ENCODE measurements around the gene UNC13B. TPM values are rescaled to one million over a fixed set of nuclear protein-coding genes. Genes with fewer than 3 reads are reported as not detected.

Gene UNC13B
- total RNA-seq, 2 donors from 2014 or later, result 12.9 to 14.6 TPM

DNA sequence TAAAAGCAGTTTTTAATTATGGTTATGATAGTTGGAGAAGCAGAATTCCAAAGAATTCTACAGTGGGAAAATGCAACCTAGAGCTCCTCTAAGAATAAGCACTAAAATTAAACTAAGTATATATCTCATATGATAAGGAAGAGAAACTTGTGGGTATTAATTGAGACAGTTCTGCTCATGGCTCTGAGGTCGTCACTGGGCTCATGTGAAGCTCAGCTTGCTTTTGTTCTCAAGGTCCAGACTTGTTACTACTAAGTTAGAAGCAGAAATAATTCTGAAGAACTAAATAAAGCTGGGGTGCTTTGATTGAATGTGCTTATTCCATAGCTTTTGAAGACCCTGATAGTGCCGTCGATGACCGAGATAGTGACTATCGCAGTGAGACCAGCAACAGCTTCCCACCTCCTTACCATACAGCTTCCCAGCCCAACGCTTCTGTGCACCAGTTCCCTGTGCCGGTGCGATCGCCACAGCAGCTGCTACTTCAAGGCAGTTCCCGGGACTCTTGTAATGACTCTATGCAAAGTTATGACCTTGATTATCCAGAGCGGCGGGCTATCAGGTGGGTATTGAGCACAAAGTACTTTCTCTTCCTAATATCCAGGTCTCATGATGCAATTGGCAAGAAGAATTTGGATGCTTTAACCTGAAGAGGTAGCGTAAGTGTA, 133.7 kb downstream of the UNC13B start:
- H3K27ac ChIP-seq, result no peak overlapping the region
- no peak overlapping the region for H3K4me3 ChIP-seq
- DNase-seq (ENCODE audit: low spot score), result no peak
- TF ChIP-seq, protein P1, sequence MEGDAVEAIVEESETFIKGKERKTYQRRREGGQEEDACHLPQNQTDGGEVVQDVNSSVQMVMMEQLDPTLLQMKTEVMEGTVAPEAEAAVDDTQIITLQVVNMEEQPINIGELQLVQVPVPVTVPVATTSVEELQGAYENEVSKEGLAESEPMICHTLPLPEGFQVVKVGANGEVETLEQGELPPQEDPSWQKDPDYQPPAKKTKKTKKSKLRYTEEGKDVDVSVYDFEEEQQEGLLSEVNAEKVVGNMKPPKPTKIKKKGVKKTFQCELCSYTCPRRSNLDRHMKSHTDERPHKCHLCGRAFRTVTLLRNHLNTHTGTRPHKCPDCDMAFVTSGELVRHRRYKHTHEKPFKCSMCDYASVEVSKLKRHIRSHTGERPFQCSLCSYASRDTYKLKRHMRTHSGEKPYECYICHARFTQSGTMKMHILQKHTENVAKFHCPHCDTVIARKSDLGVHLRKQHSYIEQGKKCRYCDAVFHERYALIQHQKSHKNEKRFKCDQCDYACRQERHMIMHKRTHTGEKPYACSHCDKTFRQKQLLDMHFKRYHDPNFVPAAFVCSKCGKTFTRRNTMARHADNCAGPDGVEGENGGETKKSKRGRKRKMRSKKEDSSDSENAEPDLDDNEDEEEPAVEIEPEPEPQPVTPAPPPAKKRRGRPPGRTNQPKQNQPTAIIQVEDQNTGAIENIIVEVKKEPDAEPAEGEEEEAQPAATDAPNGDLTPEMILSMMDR (IDR thresholded peaks at IDR 0.05), result no peak
- H3K36me3 ChIP-seq, result peaks cover 4% of the 10 kb centered on the region
- H3K9me3 ChIP-seq, result no peaks in the 10 kb centered on the region
- H3K27me3 ChIP-seq, result no peaks in the 10 kb centered on the region
- no peaks in the 10 kb centered on the region for H3K4me1 ChIP-seq

DNA sequence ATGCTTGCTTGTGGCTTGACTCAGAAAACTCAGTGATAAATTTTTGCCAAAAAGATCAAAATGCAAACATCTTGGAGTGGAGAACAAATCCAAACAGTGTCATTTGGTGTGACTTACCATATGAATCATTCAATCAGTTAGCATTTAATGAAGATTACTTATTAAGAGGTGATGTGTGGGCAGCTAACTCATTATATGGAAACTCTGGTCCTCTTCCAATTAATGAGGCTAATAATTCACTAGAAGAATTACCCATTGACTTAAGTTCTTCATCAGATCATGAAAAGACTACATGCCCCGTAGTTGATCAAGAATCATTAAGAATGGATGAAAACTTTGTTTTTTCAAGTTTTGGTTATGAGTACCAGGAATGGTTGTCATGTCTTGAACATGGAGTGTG, 141.8 kb downstream of the UNC13B start:
- DNase-seq (ENCODE audit: low spot score), result no peak
- H3K4me3 ChIP-seq, result no peak overlapping the region
- TF ChIP-seq, protein P1 (IDR thresholded peaks at IDR 0.05), result no peak
- no peaks in the 10 kb centered on the region for H3K27me3 ChIP-seq
- no peak overlapping the region for H3K27ac ChIP-seq
- no peaks in the 10 kb centered on the region for H3K4me1 ChIP-seq
- no peaks in the 10 kb centered on the region for H3K9me3 ChIP-seq
- no peaks in the 10 kb centered on the region for H3K36me3 ChIP-seq

DNA sequence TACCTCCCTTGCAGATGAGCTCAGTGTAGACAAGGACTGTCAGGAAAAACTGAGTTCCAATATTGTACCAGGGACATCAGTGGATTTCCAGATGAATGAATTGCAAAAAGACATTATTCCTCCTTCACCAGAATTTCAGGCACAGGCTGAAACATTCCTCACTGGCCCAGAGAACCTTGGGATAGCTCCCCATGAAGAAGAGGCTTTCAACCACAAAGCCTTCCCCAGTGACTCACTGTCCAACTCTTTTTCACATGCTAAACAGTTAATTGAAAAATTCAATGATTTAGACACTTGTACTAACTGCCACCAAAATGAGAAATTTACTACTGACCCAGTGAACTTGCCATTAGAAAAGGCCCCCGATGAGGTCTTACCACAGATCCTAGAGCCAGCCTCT, 144.5 kb downstream of the UNC13B start:
- H3K4me1 ChIP-seq, result peaks cover 0 to 4% of the 10 kb centered on the region in 2 donors
- no peak overlapping the region for H3K27ac ChIP-seq
- no peak for DNase-seq (ENCODE audit: low spot score)
- H3K4me3 ChIP-seq, result no peak overlapping the region
- TF ChIP-seq, protein P1 (IDR thresholded peaks at IDR 0.05), result no peak
- H3K9me3 ChIP-seq, result no peaks in the 10 kb centered on the region
- no peaks in the 10 kb centered on the region for H3K27me3 ChIP-seq
- H3K36me3 ChIP-seq, result no peaks in the 10 kb centered on the region

DNA sequence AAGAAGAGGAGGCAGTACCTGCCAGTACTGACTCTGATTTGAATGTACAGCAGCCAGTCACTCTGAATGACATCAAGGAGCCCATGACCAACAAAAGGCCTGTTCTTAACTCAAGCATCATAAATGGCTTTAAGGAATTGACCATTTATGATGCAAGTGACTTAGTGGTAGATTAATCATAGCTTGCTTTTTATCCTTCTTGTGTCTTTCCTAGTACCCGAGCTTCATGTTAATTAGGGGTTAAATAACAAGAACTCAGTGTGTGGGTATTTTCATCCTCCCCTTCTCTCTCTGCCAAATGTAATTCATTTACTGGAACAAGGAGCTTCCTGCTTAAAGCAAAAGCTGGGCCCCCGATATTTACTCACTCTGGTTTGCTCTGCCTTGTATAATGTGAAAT, 146.5 kb downstream of the UNC13B start:
- H3K36me3 ChIP-seq, result no peaks in the 10 kb centered on the region
- H3K9me3 ChIP-seq, result no peaks in the 10 kb centered on the region
- no peaks in the 10 kb centered on the region for H3K27me3 ChIP-seq
- H3K4me3 ChIP-seq, result no peak overlapping the region
- H3K4me1 ChIP-seq, result peaks cover 0 to 20% of the 10 kb centered on the region in 2 donors
- TF ChIP-seq, protein P1 (IDR thresholded peaks at IDR 0.05), result no peak
- no peak for DNase-seq (ENCODE audit: low spot score)
- no peak overlapping the region for H3K27ac ChIP-seq

DNA sequence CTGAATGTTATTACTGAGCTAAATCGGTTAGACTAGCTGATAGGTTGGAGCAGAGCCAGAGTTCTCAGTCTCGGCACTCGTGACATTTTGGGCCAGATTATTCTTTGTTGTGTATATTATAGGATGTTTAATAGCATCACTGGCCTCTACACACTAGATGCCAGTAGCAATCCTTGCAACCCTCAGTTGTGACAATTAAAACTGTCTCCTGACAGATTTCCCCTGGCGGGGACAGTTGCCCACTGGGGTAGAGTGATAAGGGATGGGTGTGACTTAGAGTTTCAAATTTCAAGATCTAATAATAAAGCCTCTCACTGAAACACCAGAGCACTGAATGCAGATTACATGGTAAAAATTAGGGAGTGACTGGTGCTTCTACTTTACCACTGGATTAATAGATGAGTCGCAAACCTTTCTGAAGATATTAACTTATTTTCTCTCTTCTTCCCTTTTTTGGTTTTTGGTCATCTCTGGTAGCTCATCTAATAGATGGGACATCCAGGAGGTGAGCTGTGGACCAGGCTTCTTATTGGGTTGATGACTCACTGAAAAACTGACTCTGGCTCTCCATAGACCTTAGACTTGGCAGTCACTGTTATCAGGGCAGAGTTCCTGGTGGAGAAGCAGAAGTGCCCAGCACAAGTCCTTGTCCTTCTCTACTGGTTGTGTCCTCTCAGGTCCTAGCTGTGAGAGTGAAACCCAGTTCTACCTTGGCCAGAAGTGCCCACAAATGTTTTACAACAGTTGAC, 150.3 kb downstream of the UNC13B start:
- Histone ChIP-seq H3K9me3 (no peaks in the 10 kb centered on the region), H3K36me3 (no peaks in the 10 kb centered on the region), H3K4me1 (peaks cover 0 to 20% of the 10 kb centered on the region in 2 donors), H3K4me3 (no peak overlapping the region), H3K27ac (peak overlapping the region; percentile 2 to 65), H3K27me3 (no peaks in the 10 kb centered on the region)
- TF ChIP-seq, protein P1 (IDR thresholded peaks at IDR 0.05), result peak in 1 of 2 donors; percentile 54
- DNase-seq (ENCODE audit: low spot score), result no peak
